ENCODE measurements around the gene IPCEF1. TPM values are rescaled to one million over a fixed set of nuclear protein-coding genes. Genes with fewer than 3 reads are reported as not detected.

Gene IPCEF1
- total RNA-seq, 1 donor from 2014 or later = not detected

GRCh38 chr6:154267508-154268106 is 89.0 kb downstream of the IPCEF1 start:
- no peak for DNase-seq (ENCODE audit: low spot score in 2 of 2)

GRCh38 chr6:154266560-154267099 is 90.0 kb downstream of the IPCEF1 start:
- intact Hi-C loops (cut with DNase I) = no loop called here
- Histone ChIP-seq H3K9me3 (no peaks in the 10 kb centered on the region), H3K4me1 (no peaks in the 10 kb centered on the region), H3K27ac (no peak overlapping the region), H3K27me3 (no peaks in the 10 kb centered on the region), H3K36me3 (no peaks in the 10 kb centered on the region), H3K4me3 (no peak overlapping the region)
- no peak for TF ChIP-seq CTCF (IDR thresholded peaks at IDR 0.05)
- DNase-seq (ENCODE audit: low spot score in 2 of 2) = no peak

More at GRCh38 chr6:154267508-154268106, 89.0 kb downstream of the IPCEF1 start:
- Histone ChIP-seq H3K27ac (no peak overlapping the region), H3K27me3 (no peaks in the 10 kb centered on the region), H3K4me3 (no peak overlapping the region), H3K9me3 (no peaks in the 10 kb centered on the region), H3K4me1 (no peaks in the 10 kb centered on the region), H3K36me3 (no peaks in the 10 kb centered on the region)
- intact Hi-C loops (cut with DNase I) = no loop called here
- TF ChIP-seq CTCF (IDR thresholded peaks at IDR 0.05) = no peak

- Histone ChIP-seq H3K36me3 (no peaks in the 10 kb centered on the region), H3K27ac (no peak overlapping the region), H3K27me3 (no peaks in the 10 kb centered on the region), H3K4me3 (no peak overlapping the region), H3K4me1 (no peaks in the 10 kb centered on the region), H3K9me3 (no peaks in the 10 kb centered on the region)
- intact Hi-C loops (cut with DNase I) = no loop called here
- no peak for TF ChIP-seq CTCF (IDR thresholded peaks at IDR 0.05)
- DNase-seq (ENCODE audit: low spot score in 2 of 2) = no peak
Measured at GRCh38 chr6:154261688-154262397, 94.8 kb downstream of the IPCEF1 start.

GRCh38 chr6:154258064-154258757 is 98.4 kb downstream of the IPCEF1 start:
- H3K36me3 ChIP-seq = no peaks in the 10 kb centered on the region
- H3K27ac ChIP-seq = no peak overlapping the region
- no peak for TF ChIP-seq CTCF (IDR thresholded peaks at IDR 0.05)
- DNase-seq (ENCODE audit: low spot score in 2 of 2) = no peak
- intact Hi-C loops (cut with DNase I) = no loop called here
- H3K4me3 ChIP-seq = no peak overlapping the region
- no peaks in the 10 kb centered on the region for H3K4me1 ChIP-seq
- peaks cover 0 to 9% of the 10 kb centered on the region in 2 donors for H3K9me3 ChIP-seq
- H3K27me3 ChIP-seq = no peaks in the 10 kb centered on the region

- Histone ChIP-seq H3K27ac (no peak overlapping the region), H3K4me1 (no peaks in the 10 kb centered on the region), H3K36me3 (no peaks in the 10 kb centered on the region), H3K9me3 (peaks cover 0 to 9% of the 10 kb centered on the region in 2 donors), H3K4me3 (no peak overlapping the region), H3K27me3 (no peaks in the 10 kb centered on the region)
- no peak for TF ChIP-seq CTCF (IDR thresholded peaks at IDR 0.05)
- DNase-seq (ENCODE audit: low spot score in 2 of 2) = no peak
- intact Hi-C loops (cut with DNase I) = no loop called here
Measured at GRCh38 chr6:154257067-154257466, 99.5 kb downstream of the IPCEF1 start.

Measured in ascending aorta (tissue), 2 donors.